ENCODE measurements around the gene SEZ6L2.
"Not testable (repeated sequence)": the region's sequence is repeated elsewhere in the genome, so short reads cannot be mapped to it uniquely, and the experiment has no call there.

SEZ6L2 gene

GRCh38 chr16:29916979-29917378 lies 17.6 kb upstream of the SEZ6L2 start:
- no peak for TF ChIP-seq CTCF (IDR thresholded peaks at IDR 0.05; ENCODE audit: control insufficient read depth, extremely low read depth, insufficient read depth)
- DNase-seq (ENCODE audit: low read depth) = no peak
- no peak overlapping the region for H3K4me3 ChIP-seq (ENCODE audit: low read depth, low read length)

GRCh38 chr16:29915590-29916247 lies 16.4 kb upstream of the SEZ6L2 start:
- no peak overlapping the region for H3K4me3 ChIP-seq (ENCODE audit: low read depth, low read length)
- no peak for DNase-seq (ENCODE audit: low read depth)
- no peak for TF ChIP-seq CTCF (IDR thresholded peaks at IDR 0.05; ENCODE audit: control insufficient read depth, extremely low read depth, insufficient read depth)

- DNase-seq (ENCODE audit: low read depth) = no peak
- TF ChIP-seq CTCF (IDR thresholded peaks at IDR 0.05; ENCODE audit: control insufficient read depth, extremely low read depth, insufficient read depth) = no peak
- no peak overlapping the region for H3K4me3 ChIP-seq (ENCODE audit: low read depth, low read length)
Observed at GRCh38 chr16:29913514-29913913, 14.2 kb upstream of the SEZ6L2 start.

GRCh38 chr16:29912087-29912486 lies 12.7 kb upstream of the SEZ6L2 start:
- H3K4me3 ChIP-seq (ENCODE audit: low read depth, low read length) = no peak overlapping the region
- DNase-seq (ENCODE audit: low read depth) = no peak
- TF ChIP-seq CTCF (IDR thresholded peaks at IDR 0.05; ENCODE audit: control insufficient read depth, extremely low read depth, insufficient read depth) = no peak

GRCh38 chr16:29911676-29912010 lies 12.3 kb upstream of the SEZ6L2 start:
- TF ChIP-seq CTCF (IDR thresholded peaks at IDR 0.05; ENCODE audit: control insufficient read depth, extremely low read depth, insufficient read depth) = no peak
- no peak overlapping the region for H3K4me3 ChIP-seq (ENCODE audit: low read depth, low read length)
- DNase-seq (ENCODE audit: low read depth) = no peak

GRCh38 chr16:29910819-29911675 lies 11.7 kb upstream of the SEZ6L2 start:
- TF ChIP-seq CTCF (IDR thresholded peaks at IDR 0.05; ENCODE audit: control insufficient read depth, extremely low read depth, insufficient read depth) = no peak
- no peak overlapping the region for H3K4me3 ChIP-seq (ENCODE audit: low read depth, low read length)

GRCh38 chr16:29909851-29910250 lies 10.5 kb upstream of the SEZ6L2 start:
- H3K4me3 ChIP-seq (ENCODE audit: low read depth, low read length); DNase-seq (ENCODE audit: low read depth): not testable (repeated sequence)

More at GRCh38 chr16:29910819-29911675, 11.7 kb upstream of the SEZ6L2 start:
- no peak for DNase-seq (ENCODE audit: low read depth)
